Retinal pigment epithelial cell (primary cell): ENCODE data around the gene SF3B5.

Experiments used
- DNase-seq: peaks from one replicate; pipeline ENCODE4 v3.0.0-alpha.2; 2010; ENCODE audit warnings: low read depth
- H3K4me3 ChIP-seq: 2 replicates; pipeline ENCODE4 v1.5.1; 2011; ENCODE audit warnings: mild to moderate bottlenecking, low read length, control low read depth, moderate library complexity
- CTCF ChIP-seq: conservative IDR thresholded peaks from 2 replicates; pipeline ENCODE4 v1.5.1; 2011; ENCODE audit warnings: low read depth, low read length, control low read depth, inconsistent platforms

Gene SF3B5

GRCh38 chr6:144065213-144065660 lies 30.1 kb downstream of the SF3B5 start:
- no peak overlapping the region for H3K4me3 ChIP-seq
- no peak for DNase-seq
- TF ChIP-seq CTCF, result no peak

- DNase-seq, result no peak
- TF ChIP-seq CTCF, result no peak
- peak overlapping the region; percentile 60 for H3K4me3 ChIP-seq
These were observed 30.8 kb downstream of the SF3B5 start for GRCh38 chr6:144064402-144065212.

GRCh38 chr6:144063744-144064401 lies 31.5 kb downstream of the SF3B5 start:
- DNase-seq, result no peak
- H3K4me3 ChIP-seq, result peak overlapping the region; percentile 60
- no peak for TF ChIP-seq CTCF

- DNase-seq, result no peak
- peak overlapping the region; percentile 60 for H3K4me3 ChIP-seq
- TF ChIP-seq CTCF, result no peak
These were observed 32.1 kb downstream of the SF3B5 start for GRCh38 chr6:144063246-144063743.

- DNase-seq, result no peak
- no peak overlapping the region for H3K4me3 ChIP-seq
- no peak for TF ChIP-seq CTCF
These were observed 32.6 kb downstream of the SF3B5 start for GRCh38 chr6:144062786-144063185.

- H3K4me3 ChIP-seq, result no peak overlapping the region
- DNase-seq, result no peak
- TF ChIP-seq CTCF, result no peak
These were observed 36.2 kb downstream of the SF3B5 start for GRCh38 chr6:144059139-144059538.
